Erythroblast (primary cell): ENCODE measurements around the gene DIP2B.
"Not testable (repeated sequence)": the region's sequence is repeated elsewhere in the genome, so short reads cannot be mapped to it uniquely, and the experiment has no call there.

Source experiments
- DNase-seq, 2 experiments: peaks; one replicate each; lab custom pipeline; 2025; lab: John Stamatoyannopoulos, UW
- GATA1 ChIP-seq: IDR thresholded peaks from 2 replicates; pipeline ENCODE4 v1.6.1; 2011; ENCODE audit warnings: low read depth, mild to moderate bottlenecking, control low read depth, low read length, moderate library complexity
- POLR2A ChIP-seq: IDR thresholded peaks from 2 replicates; pipeline ENCODE4 v1.6.1; 2011; ENCODE audit warnings: mild to moderate bottlenecking, low read length

DIP2B gene

DNA sequence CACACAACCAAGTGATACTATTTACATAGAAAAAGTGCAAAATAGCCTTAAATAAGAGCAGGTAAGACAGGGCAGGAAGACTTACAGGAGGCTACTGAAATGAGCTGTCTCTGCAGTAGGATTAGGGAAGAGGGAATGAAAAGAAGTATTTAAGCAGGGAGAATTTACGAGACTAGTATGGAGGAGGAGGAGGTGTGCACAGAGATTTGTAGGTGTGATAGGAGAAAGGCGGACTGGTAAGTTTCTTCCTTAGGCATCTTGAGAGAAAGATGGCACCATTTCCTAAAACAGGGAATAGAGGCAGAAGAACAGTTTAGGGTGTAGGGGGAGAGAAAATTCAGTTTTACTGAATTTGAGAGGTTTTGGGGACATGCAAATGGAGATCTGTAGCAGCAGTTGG is 25.7 kb downstream of the DIP2B start:
- DNase-seq = no peak
- TF ChIP-seq GATA1 (no peak), POLR2A (no peak)

DNA sequence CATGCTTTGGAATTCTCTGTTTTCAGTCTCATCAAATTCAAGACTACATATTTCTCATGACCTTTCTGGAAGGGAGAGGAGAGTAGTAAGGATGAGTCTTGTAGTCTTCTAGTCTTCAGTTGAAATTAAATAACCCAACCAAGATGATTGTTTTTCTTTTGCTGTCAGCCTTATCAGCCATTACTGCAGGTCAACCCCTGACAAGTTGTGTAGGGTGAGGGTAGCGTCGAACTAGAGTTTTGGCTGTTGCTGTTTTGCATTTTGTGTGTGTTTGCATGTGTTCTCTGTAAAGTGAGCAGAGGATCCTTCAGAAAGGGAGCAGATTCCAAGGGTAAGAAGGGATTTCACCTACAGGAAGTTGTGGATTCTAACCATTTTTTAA is 28.4 kb downstream of the DIP2B start:
- DNase-seq = no peak
- TF ChIP-seq POLR2A (no peak), GATA1 (no peak)

DNA sequence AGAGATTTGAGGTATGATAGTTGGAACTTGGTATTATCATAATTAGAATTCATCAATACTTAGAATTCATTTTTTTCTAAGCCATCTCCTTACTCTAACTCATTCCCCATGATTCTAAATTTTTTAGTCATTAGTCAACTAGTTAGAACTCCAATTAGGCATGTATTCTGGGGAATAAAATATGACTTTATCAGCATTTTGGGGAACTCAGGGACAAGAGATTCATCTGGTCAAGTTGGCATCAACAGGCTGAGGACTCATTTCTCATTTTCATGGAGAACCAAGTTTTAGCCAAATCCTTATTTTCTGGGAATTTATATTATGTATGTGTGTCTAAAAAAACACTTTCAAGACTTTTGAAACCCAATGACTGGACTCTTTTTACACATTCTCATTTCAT is 29.2 kb downstream of the DIP2B start:
- DNase-seq = no peak
- no peak for TF ChIP-seq POLR2A
- TF ChIP-seq GATA1 = no peak

DNA sequence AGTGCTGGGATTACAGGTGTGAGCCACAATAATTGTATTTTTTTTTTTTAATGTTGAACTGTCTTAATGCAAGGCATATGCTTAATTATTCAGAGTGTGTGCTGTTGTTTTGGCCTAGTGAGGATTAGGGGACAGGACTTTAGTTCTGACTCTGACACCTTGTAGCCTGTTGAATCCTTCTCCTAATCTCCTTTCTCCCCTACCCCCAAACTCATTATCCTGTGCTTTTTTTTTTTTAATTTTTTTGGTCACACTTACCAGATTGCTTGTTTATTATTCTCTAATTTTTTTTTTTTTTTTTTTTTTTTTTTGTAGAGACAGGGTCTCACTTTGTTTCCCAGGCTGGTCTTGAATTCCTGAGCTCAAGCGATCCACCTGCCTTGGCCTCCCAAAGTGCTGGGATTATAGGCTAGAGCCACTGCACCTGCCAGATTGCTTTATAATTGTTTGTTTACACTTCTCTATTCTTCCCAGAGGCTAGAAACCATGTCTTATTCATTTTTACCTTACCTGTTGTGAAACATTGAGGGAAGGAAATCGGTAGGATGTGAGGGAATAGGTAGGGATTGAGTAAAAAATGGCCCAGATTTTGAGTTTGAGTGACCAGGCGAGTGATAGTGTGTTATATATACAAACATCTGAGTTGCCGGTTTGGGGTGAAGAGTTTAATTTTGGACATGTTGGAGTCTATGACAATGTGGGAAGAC is 32.2 kb downstream of the DIP2B start:
- TF ChIP-seq POLR2A (no peak), GATA1 (no peak)
- DNase-seq = no peak

DNA sequence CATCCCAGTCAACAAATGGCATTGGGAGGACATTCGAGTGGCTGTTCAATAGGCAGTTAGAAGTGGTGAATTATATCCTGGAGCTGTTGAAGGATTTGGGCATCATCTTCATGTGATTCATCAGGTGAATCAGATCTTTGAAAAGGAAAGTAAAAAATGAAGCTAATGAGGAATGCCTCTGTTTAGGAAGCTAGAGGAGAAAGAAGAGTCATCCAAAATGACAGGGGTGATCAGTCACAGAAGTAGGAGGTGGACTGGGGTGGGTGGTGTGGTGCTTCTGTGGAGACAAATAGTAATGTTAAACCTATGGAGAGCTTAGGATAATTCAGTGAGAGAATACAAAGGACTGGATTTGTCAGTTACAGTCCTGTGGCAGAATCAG is 32.7 kb downstream of the DIP2B start:
- DNase-seq = peak in 1 of 2 experiments; percentile 26
- TF ChIP-seq POLR2A (no peak), GATA1 (no peak)

DNA sequence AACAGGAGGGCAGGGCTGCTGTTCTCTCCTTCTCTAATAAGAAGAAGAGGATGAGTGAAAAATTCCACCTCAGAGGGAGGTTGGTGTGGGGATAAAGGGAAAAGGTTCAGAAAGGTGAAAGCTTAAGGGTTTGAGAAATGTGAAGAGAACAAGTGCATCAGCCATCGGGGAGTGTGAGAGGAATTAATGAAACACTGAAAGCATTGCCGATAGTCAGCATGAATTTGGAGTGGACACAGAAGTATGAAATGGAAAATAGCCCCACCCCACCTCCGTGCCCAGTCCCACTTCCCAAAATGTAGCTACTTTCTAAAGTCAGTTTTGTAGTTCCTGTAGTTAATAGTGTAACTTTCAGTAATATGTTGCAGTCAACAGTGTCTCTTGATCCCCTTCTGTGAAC is 33.4 kb downstream of the DIP2B start:
- no peak for TF ChIP-seq GATA1
- TF ChIP-seq POLR2A = no peak
- DNase-seq = no peak

DNA sequence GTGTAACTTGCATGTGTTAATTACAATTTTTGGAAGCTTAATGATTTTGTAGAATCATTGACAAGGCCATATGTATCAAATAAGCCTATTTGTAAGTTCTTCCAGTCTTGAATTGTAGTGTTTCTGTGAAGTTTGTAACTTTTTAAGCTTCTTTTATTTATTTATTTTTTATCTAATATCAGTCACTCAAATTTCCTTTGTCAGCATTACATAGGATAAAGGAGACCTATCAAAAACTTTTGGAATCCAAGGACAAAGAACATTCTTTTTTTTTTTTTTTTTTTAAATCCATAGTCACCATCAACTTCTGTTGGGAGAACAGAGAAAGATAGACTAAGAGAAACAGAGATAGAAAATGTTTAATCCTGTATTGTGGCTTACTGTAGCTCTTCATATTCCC is 36.4 kb downstream of the DIP2B start:
- TF ChIP-seq GATA1 (no peak), POLR2A (no peak)
- DNase-seq = no peak

DNA sequence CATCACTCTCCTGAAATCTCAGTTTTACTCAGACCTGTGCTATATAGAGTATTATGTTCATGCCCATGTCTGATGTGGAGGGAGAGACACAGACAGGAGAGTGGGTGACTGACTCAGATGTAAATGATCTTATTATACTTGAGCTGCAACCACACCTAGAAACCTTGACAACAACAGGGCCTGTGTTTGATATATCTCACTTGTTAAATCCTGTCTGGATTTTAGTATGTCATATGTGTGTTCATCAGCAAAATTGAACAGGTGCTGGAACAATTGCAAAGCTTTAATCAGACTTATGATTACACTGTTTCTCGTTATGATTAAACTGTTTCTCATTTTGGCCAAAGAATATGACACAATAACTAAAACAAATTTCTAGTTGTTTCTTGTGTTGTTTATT is 37.7 kb downstream of the DIP2B start:
- DNase-seq = no peak
- TF ChIP-seq POLR2A = no peak
- TF ChIP-seq GATA1 = no peak

DNA sequence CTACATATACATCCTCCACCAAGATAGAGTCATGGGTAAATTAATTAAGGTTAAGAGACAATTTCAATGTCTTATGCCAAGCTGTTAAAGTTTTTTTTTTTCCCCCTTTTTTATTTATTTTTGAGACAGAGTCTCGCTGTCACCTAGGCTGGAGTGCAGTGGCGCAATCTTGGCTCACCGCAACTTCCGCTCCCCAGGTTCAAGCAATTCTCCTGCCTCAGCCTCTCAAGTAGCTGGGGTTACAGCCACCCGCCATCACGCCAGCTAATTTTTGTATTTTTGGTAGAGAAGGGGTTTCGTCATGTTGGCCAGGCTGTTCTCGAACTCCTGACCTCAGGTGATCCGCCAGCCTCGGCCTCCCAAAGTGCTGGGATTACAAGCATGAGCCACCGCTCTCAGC is 38.4 kb downstream of the DIP2B start:
- not testable (repeated sequence) for DNase-seq

DNA sequence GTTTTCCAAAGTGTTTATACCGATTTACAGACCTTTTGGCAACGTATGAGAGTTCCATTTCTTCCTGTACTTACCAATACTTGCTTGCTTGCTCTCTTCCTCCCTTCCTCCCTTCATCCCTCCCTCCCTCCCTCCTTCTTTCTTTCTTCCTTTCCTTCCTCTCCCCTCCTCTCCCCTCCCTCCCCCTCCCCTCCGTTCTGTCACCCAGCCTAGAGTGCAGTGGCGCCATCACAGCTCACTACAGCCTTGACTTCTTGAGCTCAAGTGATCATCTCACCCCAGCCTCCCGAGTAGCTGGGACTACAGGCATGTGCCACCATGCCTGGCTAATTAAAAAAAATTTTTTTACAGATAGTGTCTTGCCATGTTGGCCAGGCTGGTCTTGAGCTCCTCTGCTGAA is 40.4 kb downstream of the DIP2B start:
- no peak for DNase-seq
- TF ChIP-seq POLR2A = no peak
- no peak for TF ChIP-seq GATA1

DNA sequence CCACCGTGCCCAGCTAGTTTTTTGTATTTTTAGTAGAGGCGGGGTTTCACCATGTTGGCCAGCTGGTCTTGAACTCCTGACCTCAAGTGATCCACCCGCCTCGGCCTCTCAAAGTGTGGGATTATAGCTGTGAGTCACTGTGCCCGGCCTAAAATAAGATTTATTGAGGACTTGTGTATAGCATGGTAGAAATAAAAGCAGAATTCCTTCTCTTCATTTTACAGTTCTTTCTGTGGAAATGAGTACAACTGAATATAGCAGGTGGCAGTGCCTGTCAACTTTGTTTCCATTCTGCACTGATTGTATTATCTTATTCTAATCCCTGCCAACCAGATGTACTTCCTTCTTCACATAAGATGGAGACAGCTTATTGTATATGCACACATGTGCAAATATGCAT is 41.0 kb downstream of the DIP2B start:
- no peak for TF ChIP-seq GATA1
- no peak for TF ChIP-seq POLR2A
- no peak for DNase-seq

DNA sequence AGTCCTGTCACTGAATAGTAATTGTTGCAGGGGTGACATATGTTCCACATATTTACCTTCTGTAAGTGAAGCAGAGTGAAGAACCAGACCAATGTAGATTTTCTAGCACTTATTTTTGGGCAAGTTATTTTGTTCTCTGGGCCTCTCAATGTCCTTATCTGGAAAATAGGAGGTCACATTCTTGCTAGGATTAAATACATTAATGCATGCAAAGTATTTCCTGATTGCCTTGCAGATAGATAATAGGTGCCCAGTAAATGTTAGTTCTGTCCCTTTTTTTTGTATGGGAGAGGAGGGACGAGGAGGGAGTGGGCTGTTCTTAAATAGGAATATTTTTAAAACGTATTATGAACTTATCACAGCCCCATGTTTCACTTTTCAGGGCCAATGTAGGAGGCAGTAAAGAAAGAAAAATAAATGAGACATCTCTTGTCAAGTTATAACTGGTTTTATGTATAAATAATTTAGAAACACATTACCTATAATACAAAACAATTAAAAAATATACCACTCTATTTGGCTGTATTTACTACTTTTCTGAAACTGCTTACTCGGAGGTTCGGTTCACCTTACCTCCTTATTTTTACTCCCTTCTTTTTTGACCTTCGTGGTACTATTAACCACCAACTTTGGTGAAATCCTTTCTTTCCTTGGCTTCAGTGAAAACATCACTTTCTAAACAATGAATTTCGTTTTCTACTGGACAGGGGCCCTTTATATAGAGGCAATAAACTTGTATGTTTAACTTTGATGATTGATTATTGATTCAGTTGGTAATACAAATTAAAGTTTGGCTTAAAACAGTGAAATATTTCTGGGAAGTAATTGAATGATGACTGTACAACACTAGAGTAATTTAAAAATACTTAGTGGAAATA is 41.9 kb downstream of the DIP2B start:
- DNase-seq = no peak
- TF ChIP-seq GATA1 (no peak), POLR2A (no peak)

DNA sequence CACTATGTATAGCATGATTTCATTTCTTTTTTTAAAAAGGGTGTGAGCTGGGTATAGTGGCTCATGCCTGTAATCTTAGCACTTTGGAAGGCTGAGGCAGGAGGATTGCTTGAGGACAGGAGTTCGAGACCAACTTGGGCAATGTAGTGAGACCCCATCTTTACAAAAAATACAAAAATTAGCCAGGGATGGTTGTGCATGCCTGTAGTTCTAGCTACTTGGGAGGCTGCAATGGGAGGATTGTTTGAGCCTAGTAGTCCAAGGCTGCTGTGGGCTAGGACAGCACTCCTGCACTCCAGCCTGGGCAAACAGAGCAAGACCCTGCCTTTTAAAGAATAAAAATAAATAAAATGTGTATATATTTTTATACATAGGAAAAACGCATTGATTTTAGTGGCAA is 43.0 kb downstream of the DIP2B start:
- DNase-seq = no peak
- TF ChIP-seq POLR2A = no peak
- no peak for TF ChIP-seq GATA1

DNA sequence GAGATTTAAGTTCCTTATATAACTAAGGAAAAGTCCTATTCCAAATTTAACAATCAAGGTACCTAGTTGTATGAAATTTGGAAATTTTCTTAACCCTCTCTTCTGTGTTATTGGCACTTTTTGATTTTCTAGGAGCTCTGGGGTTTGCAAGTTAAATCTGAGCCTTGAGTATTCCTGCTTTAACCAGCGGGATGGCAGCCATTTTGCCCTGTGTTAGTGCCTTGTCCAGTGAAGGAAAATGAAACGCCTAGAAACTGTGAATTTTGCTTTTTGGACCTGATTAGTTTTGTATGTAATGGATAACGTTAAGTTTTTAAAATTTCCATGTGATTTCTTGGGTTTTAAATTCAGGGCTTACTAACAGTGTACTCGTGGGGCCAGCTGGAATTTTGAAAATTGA is 45.1 kb downstream of the DIP2B start:
- DNase-seq = no peak
- TF ChIP-seq GATA1 (no peak), POLR2A (no peak)

DNA sequence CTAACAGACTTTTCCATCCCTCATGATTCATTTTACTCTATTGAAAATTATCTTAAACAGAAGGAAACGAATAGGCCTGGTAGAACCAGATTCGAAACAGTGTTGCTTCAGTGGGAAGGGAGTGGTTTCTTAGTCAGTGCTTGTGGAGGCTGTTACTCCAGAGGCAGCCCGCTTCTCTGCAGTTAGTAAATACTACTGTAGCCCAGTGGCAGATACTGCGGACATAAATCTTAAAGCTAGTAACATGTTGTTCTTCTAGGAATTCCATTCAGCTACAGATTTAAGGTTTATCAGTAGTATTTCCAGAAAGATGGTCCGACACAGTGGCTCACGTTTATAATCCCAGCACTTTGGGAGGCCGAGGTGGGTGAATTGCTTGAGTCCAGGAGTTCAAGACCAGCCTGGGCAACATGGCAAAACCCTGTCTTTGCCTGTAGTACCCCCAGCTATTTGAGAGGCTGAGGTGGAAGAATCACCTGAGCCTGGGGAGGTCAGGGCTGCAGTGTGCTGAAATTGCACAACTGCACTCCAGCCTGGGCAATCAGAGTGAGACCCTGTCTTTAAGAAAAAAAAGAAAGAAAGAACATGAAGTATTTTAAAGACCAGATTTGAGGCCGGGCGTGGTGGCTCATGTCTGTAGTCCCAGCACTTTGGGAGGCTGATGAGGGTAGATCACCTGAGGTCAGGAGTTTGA is 45.9 kb downstream of the DIP2B start:
- TF ChIP-seq POLR2A (no peak), GATA1 (no peak)
- peak; percentile 67 to 77 for DNase-seq
